Measurements from ENCODE around the gene ADAMTS2.
"Not testable (repeated sequence)": the region's sequence is repeated elsewhere in the genome, so short reads cannot be mapped to it uniquely, and the experiment has no call there.

ADAMTS2 gene

GRCh38 chr5:179325296-179326031 is 19.8 kb downstream of the ADAMTS2 start:
- no peak for DNase-seq (ENCODE audit: low spot score)

GRCh38 chr5:179324760-179325295 is 20.4 kb downstream of the ADAMTS2 start:
- DNase-seq (ENCODE audit: low spot score), result no peak

- not testable (repeated sequence) for DNase-seq (ENCODE audit: low spot score)
Measured at GRCh38 chr5:179324316-179324715, 20.9 kb downstream of the ADAMTS2 start.

DNA sequence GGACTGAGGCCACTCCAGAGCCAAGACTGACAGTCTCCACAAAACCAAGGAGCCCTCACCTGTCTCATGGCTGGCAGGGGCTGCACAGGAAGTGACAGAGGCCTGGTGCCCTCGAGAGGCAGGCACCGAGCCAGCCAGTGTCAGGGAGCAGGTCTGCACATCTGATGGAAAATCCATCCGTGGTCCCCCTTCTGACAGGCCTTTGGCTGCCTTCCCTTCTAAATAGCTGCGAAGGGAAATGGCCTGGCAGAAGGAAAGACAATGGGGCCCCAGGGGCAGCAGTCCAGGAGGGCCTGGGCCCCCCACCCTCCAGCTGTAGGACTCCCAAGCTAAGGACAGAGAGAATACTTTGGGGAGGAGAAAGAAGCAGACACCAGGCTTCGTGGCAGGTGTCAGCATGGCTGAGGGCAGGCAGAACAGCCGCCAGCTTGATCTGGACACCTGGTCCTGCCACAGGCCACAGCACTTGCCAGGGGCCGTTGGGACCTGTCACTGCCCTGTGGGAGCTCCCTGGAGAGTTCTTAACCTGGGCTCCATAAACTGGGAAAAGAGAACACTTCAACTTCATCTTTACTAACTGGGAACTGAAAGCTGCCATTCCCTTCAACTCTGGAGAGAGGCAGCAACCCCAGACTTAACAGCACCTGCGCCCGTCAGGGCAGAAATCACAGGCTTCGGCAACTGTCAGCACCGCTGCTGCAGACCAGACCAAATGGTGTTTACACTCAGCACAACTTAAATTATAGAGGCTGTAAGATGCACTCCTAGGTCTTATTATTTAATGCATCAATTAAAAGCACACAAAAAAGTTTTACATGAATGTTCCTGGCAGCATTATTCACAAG is 22.0 kb downstream of the ADAMTS2 start:
- DNase-seq (ENCODE audit: low spot score), result no peak

- DNase-seq (ENCODE audit: low spot score), result no peak
Measured at GRCh38 chr5:179322071-179323025, 22.9 kb downstream of the ADAMTS2 start.

DNA sequence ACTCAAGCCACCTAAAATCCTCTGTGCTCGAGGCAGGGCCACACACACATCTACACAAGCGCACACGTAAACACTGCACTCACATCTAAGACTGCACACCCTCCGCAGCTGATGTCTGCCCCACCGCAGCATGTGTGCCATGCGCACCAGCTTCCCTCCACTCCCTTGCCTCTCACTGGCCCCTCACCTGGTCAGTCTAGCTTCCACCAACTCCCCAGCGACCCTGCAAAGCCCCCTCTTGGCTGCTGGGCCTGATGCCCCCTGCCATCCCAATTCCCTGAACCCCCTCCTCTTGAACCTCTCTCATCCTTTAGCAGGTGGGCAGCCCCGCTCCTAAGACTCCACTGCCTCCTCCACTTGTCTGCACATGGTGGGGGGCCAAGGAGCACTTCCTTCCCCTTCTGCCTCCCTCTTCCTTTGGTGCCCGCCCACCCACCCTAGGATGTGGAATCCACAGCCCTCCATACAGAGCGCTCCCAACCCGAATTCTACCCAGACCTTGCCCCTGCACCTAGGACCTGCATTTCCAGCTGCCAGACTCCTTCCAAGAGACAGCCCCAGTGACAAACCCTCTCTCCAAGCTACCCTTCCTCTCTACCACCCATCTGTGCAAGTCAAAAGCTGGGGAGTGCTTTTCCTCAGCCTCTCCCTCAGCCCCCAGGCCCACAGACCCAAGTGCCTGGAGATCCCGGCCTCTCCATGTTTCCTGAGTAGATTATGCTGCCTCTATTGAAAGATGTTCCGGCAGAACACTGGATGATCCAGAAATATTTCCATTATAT is 23.9 kb downstream of the ADAMTS2 start:
- no peak for DNase-seq (ENCODE audit: low spot score)

DNA sequence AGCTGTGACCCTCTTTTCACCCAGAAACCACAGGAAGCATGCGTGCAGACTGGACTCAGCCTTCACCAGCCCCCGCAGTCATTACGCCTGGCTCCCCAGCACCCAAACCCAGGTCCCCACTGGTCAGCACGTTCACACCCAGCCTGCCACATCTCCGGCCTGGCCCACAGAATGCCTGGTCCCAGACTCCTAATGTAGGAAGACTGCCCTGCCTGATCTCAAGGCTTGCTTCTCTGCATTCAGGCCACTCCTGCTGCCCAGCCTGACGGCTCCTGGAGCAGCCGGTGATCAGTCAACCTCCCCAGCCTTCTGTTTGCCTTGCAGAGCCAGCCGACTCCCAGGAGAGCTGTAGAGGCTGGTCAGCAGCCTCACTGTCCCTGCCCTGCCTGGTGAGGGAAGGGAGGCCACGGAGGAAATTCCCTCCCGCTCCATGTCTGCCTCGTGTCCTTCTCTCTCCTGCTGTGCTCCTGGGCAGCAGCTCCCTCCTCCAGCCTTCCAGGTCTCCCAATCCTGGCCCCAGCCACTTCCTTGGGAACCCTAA is 25.4 kb downstream of the ADAMTS2 start:
- no peak for DNase-seq (ENCODE audit: low spot score)

DNA sequence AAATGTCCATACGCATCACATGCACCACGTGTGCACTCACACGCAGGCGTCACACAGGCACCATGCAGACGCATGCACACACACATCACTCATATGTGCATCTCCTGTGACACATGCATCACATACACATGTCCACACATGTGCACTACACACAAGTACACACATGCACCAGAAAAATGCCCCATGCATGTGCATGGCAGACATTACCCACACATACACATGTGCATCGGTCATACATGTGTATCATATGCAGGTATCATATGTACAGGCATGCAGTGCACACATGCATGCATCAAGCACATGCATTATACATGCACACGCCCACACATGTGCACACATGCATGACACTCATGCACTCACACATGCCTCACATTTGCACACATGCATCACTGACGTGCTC is 26.1 kb downstream of the ADAMTS2 start:
- DNase-seq (ENCODE audit: low spot score), result no peak

GRCh38 chr5:179318221-179318955 is 26.9 kb downstream of the ADAMTS2 start:
- no peak for DNase-seq (ENCODE audit: low spot score)

- DNase-seq (ENCODE audit: low spot score), result no peak
Measured at GRCh38 chr5:179317411-179318220, 27.6 kb downstream of the ADAMTS2 start.

DNA sequence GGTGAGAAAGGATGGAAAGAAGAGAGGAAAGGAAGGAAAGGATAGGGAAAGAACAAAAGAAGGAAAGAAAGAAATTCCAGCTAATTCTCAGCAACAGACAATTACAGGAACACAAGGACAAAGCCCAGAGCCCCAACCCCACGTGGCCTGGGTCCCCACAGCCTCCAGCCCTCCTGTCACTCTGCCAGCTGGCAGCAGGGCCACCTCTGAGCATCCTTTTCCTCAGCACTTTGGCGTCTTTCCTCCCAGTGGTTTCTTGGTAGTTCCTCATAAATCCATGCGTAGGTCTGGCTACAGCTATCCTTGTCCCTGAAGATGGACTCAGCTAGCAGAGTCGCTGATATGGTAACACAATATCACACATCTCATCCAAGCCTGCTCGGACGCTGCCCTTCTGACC is 28.3 kb downstream of the ADAMTS2 start:
- DNase-seq (ENCODE audit: low spot score), result no peak

DNA sequence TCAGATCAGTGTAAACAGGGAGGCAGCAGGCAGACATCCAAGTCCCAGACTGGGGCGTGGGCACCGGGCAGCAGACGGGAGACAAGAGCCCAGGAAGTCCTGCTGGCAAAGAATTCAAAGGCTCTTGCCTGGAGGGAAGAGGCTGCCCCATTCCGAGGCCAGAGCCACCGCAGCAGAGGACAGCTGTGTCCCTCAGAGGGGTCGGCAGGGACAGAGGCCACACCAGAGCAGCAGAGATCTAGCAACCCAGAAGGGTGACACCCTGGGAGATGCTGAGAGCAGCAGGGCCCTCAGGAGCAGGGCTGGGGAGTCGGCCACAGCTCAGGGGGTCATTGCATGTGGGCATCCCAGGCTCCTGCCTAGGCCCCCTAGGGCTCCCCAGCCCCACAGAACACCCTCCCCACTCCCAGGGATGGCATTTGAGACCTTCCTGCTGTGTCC is 29.1 kb downstream of the ADAMTS2 start:
- DNase-seq (ENCODE audit: low spot score), result no peak

DNA sequence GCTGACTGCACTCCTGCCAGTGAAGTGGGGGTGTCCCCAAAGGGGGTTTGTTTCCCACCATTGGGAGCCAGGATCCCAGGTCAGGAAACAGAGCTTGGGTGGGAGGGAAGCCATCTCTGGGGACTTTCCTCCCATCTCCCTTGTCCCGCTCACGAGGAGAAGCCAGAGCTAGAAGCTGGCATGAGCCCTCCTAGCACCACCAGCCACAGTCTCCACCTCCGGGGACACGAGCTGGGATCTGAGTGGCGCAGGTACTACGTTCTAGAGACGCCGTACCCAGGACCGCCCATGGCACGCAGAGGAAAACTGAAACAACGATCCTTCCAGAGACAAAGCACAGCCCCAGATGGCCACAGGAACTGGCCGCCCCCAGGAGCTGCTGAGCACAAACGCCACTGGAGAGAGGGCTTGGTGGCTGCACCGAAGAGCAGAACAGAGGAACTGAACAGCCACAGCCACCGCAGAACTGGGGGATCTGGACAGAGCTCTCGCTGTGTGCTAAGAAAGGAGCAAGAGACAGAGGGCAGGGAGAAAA is 29.8 kb downstream of the ADAMTS2 start:
- no peak for DNase-seq (ENCODE audit: low spot score)

GRCh38 chr5:179314606-179315355 is 30.5 kb downstream of the ADAMTS2 start:
- DNase-seq (ENCODE audit: low spot score), result no peak

DNA sequence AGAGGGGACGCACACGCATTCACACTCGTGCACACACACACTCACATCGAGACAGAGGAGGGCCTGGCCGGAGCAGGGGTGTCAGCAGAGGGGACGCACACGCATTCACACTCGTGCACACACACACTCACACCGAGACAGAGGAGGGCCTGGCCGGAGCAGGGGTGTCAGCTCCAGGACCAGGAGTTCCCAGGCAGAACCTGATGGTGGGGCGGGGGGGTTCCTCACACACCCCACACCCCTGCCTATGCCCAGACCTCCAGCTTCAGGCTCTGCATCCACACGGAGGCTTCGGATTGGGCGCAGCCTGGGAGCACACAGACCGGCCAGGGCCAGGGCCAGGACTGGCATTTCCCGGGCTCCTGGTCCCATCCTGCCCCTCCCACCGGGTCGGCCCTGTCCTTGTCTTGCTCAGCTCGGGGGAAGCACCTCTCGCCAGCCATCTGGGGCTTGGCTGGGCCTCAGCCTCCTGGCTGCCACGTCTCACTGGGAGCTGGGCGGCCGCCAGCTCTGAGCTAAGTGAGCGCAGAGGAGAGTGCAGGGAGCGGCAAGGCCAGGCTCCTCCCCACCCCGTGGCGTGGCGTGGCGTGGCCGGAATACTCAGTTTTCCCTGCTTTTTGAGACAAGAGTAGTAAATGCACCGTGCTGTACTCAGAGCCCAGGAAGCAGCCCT is 31.3 kb downstream of the ADAMTS2 start:
- no peak for DNase-seq (ENCODE audit: low spot score)

GRCh38 chr5:179312557-179313235 is 32.6 kb downstream of the ADAMTS2 start:
- no peak for DNase-seq (ENCODE audit: low spot score)

- no peak for DNase-seq (ENCODE audit: low spot score)
Measured at GRCh38 chr5:179311581-179311980, 33.7 kb downstream of the ADAMTS2 start.

Data from hematopoietic multipotent progenitor cell treated with erythropoietin and hydrocortisone succinate and interleukin-3 and kit ligand, for 15 days (in vitro differentiated cells).